ENCODE measurements around the gene TRIM41.
"Not testable (repeated sequence)": the region's sequence is repeated elsewhere in the genome, so short reads cannot be mapped to it uniquely, and the experiment has no call there.

The TRIM41 gene

GRCh38 chr5:181212080-181212479 lies 11.0 kb upstream of the TRIM41 start:
- no peak for DNase-seq

DNA sequence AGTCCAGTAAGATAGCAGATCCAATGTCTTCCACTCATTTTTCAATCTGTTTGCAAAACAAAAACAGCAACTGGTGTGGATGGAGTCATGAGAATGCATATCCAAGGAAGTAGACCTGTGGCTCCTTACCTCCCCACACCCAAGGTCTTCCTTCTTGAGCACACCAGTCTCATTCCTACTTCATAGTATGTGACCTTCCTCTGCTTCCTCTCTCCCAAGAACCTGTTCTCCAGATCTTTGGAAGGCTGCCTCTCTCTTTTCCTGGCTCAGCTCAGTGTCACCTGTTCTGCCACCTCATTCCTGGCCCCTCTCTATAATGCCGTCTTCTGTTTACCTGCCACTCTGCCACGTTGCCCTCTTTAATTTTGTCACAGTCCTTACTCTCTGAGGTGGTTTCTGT lies 10.1 kb upstream of the TRIM41 start:
- no peak for DNase-seq

- DNase-seq, result not testable (repeated sequence)
Measured at GRCh38 chr5:181214249-181214648, 8.8 kb upstream of the TRIM41 start.

DNA sequence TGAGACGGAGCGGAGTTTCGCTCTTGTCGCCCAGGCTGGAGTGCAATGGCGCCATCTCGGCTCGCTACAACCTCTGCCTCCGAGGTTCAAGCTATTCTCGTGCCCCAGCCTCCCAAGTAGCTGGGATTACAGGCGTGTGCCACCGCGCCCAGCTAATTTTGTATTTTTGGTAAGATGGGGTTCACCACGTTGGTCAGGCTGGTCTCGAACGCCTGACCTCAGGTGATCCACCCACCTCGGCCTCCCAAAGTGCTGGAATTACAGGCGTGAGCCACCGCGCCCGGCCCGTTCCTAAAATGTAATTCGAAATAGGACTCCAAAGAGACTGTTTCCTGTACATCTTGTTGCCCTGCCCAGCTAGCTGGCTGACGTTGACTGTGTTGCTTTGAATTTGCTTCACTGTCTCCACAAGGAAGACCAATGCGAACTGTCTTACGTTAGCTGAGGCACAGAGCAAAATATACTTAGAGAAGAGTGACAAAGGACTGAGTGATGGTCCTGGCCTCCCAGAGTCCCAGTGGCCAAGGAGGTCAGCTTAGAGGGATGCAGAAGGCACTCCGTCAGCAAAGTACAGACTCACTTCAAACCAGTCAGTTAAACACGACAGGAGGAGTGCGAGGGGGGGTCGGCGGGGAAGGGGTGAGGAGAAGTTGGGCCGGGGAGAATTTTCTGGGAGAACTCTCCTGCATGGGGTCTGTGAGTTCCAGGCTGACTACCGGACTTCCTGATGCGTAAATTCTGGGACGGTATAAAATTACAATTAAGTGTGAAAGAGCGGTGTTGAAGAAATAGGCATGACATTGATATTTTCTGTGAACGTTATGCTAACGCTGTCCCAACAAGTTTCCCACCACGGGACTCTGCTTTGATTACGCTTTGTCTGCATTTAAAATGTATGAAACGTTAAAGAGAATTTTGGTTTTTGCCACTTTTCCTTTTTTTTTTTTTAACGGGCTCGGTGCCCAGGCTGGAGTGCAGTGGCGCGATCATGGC lies 6.8 kb upstream of the TRIM41 start:
- DNase-seq, result no peak

DNA sequence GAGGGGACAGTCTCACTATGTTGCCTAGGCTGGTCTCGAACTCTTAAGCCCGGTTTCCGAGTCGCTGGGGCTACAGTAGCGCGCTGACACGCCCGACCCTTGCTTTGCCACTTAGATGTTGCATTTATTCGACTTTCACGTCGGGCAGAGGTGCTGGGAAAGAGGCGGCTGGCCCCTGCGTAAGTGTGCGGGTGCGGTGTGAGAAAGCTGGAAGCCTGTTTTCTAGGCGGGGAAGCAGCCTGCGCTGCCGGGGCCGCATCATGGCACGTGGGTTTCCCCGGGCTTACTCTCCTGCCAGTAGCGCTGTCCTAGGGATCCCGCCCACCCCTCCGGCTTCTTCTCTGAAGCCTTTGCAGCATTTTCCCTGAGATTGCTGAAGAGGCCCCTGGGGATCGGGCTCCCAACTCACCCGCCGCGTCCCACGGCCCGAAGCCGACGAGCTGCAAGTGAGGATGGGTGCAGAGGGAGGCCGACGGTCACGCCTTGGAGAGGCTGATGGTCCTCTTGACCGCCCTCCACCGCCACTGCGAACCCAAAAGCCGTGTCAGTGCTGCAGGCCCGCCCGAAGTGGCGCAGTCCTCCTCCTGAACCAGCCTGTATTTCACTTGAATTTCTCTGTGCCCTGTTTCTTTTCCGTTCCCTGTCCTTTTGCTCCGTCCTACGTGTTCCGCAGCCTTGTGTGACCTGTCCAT lies 5.8 kb upstream of the TRIM41 start:
- peak; percentile 65 for DNase-seq

GRCh38 chr5:181217803-181218062 lies 5.3 kb upstream of the TRIM41 start:
- DNase-seq, result no peak

- DNase-seq, result no peak
Measured at GRCh38 chr5:181218795-181219124, 4.3 kb upstream of the TRIM41 start.

GRCh38 chr5:181219262-181220177 lies 3.6 kb upstream of the TRIM41 start:
- DNase-seq, result no peak

DNA sequence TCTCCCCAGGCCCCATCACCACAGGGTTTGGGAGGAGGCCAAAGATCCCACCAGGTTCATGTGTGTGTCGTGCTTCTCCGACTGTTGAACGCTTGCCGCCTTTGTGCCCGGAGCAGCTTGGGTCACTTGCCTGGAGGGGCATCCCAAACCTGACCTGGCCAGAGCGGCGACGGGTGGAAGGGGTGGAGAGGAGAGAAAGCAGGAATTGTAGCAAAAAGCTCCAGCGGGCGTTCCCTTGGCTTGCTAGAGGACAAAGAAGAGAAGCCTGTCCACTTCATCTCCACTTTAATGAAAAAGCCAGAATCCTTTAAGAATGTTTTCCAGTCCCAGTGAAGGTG lies 2.9 kb upstream of the TRIM41 start:
- no peak for DNase-seq

DNA sequence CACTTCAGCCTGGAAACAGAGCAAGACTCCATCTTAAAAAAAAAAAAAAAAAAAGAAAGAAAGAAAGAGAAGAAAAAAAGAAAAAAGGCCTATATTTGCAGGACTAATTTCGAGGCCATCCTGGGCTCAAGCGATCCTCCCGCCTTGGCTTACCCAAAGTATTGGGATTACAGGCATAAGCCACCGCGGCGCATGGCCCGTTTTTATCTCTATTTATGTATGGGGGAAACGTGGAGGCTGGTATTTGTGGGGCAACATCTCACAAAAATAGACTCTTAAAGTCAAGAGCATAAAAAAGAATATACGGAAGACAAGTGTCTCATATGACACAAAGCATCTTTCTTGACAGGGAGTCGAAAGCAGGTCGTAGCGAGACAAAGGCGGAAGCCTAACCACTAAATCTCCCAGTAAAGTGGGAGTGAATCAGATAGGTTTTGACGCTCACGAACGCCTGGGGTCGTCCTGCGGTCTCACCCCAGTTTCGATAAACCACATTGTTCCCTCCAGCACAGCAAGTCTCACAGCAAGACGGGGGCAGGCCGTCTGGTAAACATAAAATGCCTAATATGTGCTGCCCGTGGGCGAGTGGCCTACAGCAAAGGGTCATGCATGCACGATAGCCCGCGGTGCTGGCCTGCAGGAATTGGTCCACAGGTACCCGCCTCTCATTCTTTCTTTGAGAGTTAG lies 1.8 kb upstream of the TRIM41 start:
- no peak for DNase-seq

DNA sequence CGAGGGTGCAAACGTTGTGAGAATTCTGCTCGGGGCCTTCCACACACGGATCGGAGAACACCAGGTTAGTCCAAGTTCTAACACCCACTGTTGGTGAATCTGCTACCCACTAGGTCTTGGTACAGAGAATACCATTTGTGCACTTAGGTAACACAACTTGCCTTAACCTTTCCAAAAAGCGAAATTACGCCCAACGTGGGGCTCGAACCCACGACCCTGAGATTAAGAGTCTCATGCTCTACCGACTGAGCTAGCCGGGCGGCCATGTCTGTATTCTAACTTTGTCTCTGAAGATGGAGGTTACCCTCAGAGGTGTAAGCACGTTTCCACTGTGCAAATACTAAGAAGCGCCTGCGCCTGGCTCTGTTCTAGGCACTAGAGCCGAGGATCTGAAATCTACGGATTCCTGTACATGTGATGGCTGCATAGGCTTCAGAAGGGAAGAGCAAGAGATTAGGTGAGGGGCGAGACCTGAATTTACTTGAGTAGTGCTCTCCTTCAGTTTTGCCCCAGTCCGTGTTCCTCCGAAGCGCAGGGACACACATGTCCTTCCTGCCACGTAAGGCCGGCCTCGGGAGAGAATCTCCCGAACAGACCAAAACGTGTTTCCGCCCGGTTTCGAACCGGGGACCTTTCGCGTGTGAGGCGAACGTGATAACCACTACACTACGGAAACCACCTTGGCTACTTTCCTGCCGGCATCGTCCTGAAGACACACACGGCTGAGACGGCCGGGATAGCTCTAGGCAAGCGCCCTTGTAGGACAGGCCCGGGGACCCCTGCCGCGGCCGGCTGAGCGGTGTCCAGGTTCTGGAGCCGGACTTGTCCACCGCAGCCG lies 1.1 kb upstream of the TRIM41 start:
- peak; percentile 97 for DNase-seq

DNA sequence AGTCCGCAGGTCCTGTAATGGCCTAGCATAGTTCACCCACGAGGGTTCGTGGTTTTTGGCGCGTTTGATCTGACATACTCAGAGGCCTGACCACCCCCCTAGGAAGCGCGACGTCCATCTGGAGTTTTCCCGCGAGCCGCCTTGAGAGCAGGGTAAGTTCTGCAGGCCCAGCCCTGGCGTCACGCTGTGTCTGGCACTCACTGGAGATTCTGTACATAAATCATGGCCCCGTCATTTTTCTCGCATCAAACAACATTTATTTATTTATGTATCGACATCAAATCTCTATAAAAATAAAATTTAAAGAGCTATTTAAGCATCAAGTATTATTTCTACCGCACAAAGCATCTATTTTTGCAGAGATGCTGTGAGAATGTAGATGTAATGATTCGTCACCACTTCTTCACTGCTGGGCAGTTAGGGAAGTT lies 437 bp upstream of the TRIM41 start:
- no peak for DNase-seq

DNA sequence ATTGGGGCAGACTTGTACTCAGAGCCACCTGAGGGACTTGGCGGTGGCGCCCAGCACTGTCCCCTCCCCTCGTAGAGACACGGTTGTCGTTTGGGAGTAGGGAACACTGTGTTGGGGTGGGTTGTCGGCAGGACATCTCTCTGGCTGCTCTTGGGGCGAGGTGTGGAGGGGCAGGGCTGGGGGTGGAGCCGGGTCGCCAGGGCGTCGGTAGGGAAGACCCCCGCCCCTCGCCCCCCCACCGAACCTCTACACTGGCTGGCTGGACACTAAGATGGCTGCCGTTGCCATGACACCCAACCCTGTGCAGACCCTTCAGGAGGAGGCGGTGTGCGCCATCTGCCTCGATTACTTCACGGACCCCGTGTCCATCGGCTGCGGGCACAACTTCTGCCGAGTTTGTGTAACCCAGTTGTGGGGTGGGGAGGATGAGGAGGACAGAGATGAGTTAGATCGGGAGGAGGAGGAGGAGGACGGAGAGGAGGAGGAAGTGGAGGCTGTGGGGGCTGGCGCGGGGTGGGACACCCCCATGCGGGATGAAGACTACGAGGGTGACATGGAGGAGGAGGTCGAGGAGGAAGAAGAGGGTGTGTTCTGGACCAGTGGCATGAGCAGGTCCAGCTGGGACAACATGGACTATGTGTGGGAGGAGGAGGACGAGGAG lies 778 bp downstream of the TRIM41 start:
- peak; percentile 83 for DNase-seq

DNA sequence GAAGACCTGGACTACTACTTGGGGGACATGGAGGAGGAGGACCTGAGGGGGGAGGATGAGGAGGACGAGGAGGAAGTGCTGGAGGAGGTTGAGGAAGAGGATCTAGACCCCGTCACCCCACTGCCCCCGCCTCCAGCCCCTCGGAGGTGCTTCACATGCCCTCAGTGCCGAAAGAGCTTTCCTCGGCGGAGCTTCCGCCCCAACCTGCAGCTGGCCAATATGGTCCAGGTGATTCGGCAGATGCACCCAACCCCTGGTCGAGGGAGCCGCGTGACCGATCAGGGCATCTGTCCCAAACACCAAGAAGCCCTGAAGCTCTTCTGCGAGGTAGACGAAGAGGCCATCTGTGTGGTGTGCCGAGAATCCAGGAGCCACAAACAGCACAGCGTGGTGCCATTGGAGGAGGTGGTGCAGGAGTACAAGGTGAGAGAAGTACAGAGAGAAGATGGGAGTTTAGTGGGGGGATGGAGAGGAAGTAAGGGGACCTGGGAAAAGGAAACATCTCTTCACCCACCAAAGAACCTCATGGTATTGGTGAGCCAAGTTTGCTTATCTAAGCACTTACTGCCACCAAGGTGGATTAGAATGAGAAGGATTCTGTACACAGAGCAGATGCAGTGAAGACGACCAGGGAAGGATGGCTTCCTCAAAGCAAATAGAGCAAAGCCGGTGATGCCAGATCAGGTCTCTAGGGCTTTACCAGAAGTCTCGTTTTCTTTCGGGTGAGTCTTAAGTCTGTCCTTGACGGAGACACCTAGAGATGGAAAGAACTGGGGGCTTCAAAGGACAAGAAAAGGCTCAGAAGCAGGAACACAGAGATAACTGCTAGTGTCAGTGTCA lies 1.5 kb downstream of the TRIM41 start:
- DNase-seq, result no peak

GRCh38 chr5:181229996-181230395 lies 6.9 kb downstream of the TRIM41 start:
- DNase-seq, result no peak

GRCh38 chr5:181230551-181230950 lies 7.5 kb downstream of the TRIM41 start:
- no peak for DNase-seq

- no peak for DNase-seq
Measured at GRCh38 chr5:181231432-181231831, 8.4 kb downstream of the TRIM41 start.

DNA sequence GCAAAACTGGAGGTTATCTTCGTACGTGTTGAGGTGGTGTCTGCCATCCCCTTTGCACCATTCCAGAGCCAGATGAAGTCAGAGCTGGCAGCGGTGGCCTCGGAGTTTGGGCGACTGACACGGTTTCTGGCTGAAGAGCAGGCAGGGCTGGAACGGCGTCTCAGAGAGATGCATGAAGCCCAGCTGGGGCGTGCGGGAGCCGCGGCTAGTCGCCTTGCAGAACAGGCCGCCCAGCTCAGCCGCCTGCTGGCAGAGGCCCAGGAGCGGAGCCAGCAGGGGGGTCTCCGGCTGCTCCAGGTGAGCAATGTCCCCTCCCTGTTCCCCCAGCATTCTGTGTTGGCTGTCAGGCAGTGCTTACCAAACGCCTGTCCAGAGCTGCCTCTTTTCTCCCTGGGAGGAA lies 9.5 kb downstream of the TRIM41 start:
- DNase-seq, result no peak

- no peak for DNase-seq
Measured at GRCh38 chr5:181233088-181233800, 10.2 kb downstream of the TRIM41 start.
